HPDE6-E6E7 (cell line): ENCODE results near the gene CLEC4A.
A peak's percentile ranks its signal among the peaks of the same experiment; 100 is the strongest.
"Not testable (repeated sequence)": the region's sequence is repeated elsewhere in the genome, so short reads cannot be mapped to it uniquely, and the experiment has no call there.

Source experiments
- DNase-seq: peaks from one replicate; pipeline ENCODE4 v3.0.0; 2011; ENCODE audit warnings: missing footprints; ENCODE audit errors: extremely low spot score

Gene CLEC4A

GRCh38 chr12:8123124-8123912, at the start of gene CLEC4A:
CLEC4A (plus strand) TSS chr12:8123617; CDS start chr12:8123879, 262 bp downstream.
- no peak for DNase-seq

- no peak for DNase-seq
Observed at GRCh38 chr12:8075935-8076334, 47.5 kb upstream of the CLEC4A start.

- no peak for DNase-seq
Observed at GRCh38 chr12:8076366-8076765, 47.1 kb upstream of the CLEC4A start.

DNA sequence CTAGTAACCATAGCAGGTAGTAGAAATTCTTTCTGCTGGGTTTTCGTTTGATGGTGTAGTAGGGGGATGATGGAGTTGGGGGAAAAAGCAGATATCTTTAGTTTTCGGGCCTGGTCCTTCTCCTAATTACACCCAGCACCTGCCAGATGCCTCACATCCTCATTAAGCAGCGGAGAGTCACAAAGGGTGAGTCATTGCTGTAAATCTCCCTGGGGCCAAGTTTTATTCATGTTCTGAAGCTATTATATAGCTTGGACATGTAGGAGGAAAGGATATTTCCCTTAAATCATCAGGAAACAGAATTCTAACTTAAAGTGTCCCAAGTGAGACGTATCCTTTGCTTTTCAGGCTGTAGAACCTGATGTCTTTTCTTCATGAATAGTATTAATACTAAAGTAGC, 46.2 kb upstream of the CLEC4A start:
- DNase-seq: peak; percentile 65

DNA sequence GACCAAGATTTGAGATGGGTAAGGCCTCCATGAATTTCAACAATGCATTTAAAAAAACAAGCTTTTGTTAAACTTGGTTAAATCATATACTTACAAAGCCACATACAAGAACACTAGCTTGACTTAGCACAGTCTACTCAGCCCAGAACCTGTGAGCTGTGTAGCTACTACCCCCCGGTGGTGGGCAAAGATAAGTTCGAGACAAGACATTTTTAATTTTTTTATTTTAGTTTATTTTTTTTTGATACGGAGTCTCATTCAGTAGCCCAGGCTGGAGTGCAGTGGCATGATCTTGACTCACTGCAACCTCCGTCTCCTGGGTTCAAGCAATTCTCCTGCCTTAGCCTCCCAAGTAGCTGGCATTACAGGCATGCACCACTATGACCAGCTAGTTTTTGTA, 45.0 kb upstream of the CLEC4A start:
- DNase-seq: no peak

DNA sequence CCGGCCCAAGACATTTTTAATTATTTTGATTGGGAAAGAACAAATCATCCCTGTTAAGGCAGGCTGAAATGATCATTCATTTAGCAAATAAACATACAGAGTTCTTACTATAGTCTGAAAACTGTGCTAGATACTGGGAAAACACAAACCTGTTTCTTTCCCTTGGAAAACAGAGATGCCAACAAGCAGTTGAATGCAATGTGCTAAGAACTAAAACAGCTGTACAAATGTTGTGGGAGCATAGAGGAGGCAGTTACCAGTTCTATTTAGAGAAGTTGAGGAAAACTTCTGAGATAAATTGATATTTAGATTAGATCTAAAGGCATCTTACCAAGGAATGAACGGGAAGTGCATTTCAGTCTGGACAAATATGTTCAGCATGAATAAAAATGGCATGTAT, 44.5 kb upstream of the CLEC4A start:
- DNase-seq: no peak

DNA sequence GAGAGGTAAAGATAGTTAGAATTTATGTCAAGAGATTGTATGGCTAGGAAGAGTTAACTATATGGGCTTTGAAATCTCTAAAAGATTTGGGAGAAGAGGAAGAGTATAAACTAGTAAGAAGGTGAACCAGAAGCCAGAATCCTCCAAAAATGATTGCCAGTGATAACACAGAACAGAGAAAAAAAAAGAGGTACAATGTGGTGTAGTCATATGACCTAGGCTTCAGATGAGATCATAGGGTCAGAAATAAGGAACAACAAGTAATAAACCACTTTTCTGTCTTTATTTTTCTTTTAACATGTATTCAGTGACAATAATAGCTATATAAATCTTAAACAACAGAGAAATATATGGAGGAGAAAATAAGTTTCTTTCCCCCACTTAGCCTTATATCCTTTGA, 43.3 kb upstream of the CLEC4A start:
- no peak for DNase-seq

DNA sequence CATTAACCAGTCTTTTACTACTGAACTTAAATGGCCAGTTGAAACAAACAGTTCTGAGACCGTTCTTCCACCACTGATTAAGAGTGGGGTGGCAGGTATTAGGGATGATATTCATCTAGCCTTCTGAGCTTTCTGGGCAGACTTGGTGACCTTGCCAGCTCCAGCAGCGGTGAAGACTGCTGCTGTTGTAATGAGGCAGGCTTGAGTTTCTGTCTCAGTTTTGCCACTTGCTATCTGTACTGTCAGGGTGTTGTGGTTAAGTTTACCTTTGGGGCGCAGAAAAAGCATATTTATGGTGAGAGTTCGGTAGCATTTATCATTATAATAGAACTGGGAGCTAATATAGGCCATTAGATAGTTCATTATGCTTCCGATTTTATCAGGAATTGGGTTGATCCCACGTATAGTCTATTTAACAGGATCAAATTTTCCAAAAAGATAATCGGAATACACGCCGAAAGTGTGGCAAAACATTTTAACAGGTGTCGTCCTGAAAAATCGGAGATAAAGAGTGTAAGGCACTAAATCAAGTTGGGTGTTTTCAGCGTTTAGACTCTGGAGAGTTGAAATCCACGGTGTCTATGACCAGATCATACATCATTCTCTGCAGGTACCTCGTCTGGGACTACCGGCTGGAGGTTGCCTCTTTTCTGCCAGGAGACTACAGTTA, 42.0 kb upstream of the CLEC4A start:
- DNase-seq: no peak

- DNase-seq: no peak
Observed at GRCh38 chr12:8082808-8083100, 40.7 kb upstream of the CLEC4A start.

DNA sequence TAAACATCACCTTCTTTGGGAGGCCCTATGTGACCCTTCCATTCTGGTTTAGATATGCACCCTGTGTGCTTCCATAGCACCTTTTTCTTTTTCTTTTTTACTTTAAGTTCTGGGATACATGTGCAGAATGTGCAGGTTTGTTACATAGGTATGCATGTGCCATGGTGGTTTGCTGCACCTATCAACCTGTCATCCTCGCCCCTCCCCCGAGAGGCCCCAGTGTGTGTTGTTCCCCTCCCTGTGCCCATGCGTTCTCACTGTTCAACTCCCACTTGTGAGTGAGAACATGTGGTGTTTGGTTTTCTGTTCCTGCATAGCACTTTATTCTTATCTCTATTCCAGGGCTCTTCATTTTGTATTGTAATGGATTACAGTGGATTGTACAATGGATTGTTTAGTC, 39.1 kb upstream of the CLEC4A start:
- not testable (repeated sequence) for DNase-seq

GRCh38 chr12:8087666-8088065, 35.8 kb upstream of the CLEC4A start:
- no peak for DNase-seq

DNA sequence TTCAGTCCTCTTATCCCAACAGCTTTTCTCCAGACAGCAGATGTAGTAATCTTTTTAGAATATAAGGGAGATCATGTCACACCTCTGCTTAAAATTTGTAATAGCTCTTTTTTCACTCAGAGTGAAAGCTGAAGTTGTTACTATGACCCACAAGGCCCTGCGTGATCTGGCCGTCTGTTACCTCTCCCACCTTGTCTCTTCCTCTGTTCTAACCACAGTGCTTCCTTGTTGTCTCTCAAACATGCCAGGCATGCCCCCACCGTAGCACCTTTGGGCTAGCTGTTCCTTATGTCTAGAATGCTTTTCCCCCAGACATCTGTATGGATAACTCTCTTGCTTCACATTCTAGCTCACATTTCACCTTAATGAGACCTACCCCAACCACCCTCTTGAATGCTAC, 34.8 kb upstream of the CLEC4A start:
- no peak for DNase-seq

DNA sequence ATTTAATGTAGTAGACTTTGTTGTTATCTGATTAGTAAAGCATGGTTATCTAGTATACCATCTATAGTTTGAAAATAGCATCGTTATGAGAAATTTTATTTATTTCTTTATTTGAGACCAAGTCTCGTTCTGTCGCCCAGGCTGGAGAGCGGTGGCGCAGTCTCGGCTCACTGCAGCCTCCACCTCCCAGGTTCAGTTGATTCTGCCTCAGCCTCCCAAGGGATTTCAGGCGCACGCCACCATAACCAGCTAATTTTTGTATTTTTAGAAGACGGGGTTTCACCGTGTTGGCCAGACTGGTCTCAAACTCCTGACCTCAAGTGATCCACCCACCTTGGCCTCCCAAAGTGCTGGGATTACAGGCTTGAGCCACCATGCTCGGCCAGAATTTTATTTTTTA, 34.1 kb upstream of the CLEC4A start:
- DNase-seq: not testable (repeated sequence)

GRCh38 chr12:8089716-8090115, 33.7 kb upstream of the CLEC4A start:
- DNase-seq: no peak

GRCh38 chr12:8093291-8093690, 30.1 kb upstream of the CLEC4A start:
- no peak for DNase-seq

DNA sequence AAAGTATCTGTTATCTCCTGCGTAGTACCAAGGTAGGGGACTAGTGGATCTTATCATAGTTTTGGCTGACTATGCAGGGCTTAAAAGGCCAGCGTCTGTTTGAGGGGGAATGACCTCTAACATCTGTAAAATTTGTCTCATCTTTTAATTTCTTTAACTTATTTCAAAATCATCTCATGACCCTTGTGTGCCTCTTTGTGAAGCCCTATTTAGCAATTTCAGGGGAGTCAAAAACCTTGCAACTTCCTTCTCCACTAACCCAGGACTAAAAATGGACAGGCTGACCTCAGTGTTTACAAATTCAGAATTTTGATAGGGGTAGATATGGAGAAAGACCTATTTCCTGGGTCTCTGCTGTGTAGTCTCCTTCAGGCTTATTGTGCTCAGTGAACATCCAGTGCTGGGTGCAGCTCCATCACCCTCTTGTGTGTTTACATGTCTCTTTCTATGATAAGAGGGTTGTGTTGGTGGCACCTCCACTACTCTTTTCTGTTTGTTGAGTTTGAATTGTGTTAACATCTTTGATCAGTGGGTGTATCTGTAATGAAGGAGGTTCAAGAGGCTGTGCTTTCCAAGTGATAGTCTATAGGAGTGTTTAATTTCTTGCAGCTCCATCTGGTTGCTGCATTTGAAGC, 27.0 kb upstream of the CLEC4A start:
- no peak for DNase-seq

GRCh38 chr12:8099235-8099634, 24.2 kb upstream of the CLEC4A start:
- DNase-seq: no peak

GRCh38 chr12:8108808-8109398, 14.5 kb upstream of the CLEC4A start:
- peak; percentile 41 for DNase-seq

- not testable (repeated sequence) for DNase-seq
Observed at GRCh38 chr12:8113117-8113516, 10.3 kb upstream of the CLEC4A start.

DNA sequence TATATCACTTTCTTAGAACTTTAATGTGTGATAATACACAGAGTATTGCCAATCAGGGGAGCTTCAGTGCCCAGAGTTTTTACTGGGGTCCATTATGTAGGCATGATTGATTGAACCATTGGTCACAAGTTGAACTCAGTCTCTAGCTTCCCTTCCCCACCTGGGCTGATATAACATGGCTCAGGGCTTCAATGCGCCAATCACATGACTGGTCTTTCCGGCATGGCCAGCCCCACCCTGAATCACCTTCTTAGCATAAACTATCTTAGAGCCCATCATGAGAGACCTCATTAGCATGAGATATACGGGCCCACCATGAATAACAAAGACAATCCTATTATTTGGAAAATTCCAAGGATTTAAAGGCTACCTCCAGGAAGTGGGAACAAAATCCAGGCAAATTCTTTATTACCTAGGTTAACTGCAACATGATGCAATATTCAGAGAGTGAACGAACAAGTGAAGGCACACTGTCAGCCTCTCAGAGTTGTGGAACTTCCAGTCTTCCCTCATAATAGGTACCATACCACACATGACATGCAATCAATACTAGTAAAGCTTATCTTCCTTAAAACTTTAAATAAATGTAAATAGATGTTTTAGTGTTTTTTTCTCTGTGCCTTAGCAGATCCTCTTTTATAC, 3.2 kb upstream of the CLEC4A start:
- no peak for DNase-seq

DNA sequence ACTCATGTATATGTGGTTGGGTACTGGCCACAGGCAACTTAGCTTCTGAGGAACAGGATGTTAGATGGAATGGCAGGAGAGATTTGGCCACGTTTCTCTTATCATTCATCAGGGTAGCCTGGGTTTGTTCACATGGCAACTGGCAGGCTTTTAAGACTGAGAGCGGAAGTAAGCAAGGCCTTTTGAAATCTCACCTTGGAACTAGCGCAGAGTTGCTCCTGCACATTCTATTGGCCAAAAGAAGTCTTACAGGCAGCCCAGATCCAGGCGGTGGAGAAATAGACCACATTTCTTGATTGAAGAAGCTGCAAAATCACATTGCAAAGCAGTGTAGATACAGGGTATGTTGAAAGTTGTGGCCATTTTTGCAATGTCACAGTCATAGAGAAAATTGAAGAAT, 3.7 kb downstream of the CLEC4A start:
- no peak for DNase-seq
